CD4-positive, alpha-beta T cell treated with Interleukin-10 for 1 hour (primary cell): ENCODE results near the gene LIPC.

Source experiments
- DNase-seq: peaks from one replicate; pipeline ENCODE4 v3.0.0-alpha.2; 2020

The LIPC gene

DNA sequence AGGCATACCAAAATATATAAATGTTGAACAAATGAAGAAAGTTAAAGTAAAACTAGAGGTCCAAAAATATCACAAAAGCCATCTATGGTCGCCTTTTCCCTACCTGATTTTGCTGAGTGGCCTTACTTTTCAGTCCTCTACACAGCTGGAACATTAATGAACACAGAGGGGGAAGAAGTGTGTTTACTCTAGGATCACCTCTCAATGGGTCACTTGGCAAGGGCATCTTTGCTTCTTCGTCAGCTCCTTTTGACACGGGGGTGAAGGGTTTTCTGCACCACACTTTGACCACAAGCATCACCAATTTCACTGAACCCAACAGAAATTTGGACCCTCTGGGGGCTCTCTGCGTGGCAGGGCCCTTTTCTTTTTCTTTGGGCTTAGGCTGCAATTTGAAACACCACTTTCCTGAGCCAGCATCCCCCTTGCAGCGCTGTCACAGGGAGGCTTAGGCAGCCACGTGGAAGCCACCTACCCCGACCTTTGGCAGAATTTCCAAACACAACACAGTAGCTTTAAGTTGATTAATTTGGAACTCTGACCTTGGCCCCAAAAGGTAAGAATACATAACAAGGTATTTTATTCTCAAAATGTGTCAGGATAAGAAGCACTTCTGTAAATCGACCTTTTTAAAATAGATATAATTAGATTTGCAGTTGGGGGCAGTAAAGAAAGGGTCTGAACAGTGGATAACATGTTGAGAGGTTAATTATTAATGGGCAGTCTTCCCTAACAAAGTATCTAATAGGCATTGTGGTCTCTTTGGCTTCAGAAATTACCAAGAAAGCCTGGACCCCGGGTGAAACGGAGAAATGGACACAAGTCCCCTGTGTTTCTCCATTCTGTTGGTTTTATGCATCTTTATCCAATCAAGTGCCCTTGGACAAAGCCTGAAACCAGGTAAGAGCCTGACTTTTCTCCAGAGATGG is at the start of gene LIPC:
LIPC (plus strand) TSS at position 771 of the 929 bp plus-strand sequence; CDS start at position 813, 42 bp downstream.
- DNase-seq, result no peak

GRCh38 chr15:58383876-58384275 is 47.9 kb upstream of the LIPC start:
- DNase-seq, result no peak

GRCh38 chr15:58384667-58385066 is 47.1 kb upstream of the LIPC start:
- no peak for DNase-seq

DNA sequence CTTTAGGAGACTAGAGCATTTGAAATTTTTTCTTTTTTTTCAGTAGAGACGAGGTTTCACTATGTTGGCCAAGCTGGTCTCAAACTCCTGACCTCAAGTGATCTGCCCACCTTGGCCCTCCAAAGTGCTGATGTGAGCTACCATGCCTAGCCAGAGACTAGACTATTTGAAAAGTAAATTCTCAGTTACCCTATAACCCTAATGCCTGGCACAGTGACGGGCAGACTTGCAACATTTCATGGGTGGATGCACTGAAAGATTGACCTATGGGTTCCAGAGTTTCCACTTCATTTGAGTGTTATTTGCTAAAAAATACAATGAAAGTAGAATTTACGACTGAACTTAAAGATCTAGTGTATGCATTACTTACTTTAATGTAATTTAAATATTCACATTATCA is 45.7 kb upstream of the LIPC start:
- no peak for DNase-seq

DNA sequence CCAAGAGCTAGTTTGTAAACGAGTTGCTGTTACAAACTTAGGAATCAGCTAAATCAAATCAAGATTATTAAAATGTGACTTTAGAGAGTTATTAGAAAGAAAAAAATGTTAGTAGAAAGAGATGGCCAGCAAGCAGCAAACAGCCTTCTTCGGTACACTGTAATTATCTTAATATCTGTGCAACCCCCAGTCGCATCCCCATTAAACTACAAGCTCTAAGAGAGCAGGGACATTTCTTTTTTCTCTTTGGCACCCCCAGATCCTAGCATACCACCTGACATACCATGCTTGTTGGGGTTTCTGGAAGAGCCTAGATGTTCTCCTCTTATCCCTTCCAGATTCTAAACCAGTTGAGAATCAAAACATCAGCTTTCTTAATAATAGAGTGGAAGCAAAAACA is 45.1 kb upstream of the LIPC start:
- DNase-seq, result no peak

DNA sequence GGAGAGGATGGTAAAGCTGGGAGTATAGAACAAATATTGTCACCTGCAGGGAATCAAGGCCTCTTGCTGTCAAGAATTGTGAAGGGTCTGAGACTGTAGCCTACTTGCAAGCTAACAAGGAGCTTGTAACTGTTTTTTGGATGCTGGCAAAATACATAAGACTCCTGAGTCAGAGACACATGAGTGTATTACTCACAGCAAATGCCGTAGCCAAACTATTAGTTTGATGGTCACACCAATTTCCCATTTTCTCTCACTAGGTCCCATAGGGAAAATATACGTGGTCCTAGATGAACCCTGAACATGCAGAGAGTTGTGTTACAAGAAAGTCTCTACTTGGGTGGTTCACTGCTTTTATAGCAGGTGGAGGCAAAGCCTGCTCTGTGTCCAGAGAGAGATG is 44.7 kb upstream of the LIPC start:
- DNase-seq, result no peak

GRCh38 chr15:58388211-58388610 is 43.6 kb upstream of the LIPC start:
- DNase-seq, result no peak

GRCh38 chr15:58390118-58390517 is 41.7 kb upstream of the LIPC start:
- DNase-seq, result no peak

DNA sequence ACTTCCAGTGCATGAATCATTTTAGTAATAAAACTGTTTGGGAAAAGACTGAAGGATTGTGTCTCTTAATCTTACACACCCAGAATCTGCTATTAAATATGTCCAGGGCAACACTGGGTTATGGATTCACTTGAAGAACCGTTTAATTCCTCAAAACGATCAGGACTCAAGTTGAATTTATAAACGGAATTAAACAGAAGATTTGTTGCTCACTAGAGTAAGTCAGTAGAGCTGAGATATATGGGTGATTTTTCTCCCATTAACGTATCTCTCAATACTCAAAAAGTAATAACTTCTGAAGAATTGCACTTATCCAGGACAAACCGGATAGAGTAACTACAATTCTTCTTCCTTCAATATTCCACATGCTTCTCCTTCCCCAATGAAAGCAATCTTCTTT is 41.1 kb upstream of the LIPC start:
- no peak for DNase-seq

DNA sequence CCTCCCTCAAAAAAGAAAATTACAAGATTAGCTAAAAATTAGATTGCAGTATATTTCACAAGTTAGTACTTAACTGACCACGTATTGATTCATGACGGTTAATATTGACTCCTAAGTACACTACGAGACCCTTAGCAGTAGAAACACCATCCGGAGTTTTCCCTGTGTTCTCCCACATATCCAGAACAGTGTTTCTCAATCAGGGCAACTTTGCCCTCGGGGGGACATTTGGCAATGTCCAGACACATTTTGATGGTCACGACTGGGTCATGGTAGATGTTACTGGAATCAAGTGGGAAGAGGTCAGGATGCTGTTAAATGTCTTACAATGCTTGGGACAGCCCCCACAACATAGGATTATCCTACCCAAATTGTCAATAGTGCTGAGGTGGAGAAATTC is 40.7 kb upstream of the LIPC start:
- no peak for DNase-seq

DNA sequence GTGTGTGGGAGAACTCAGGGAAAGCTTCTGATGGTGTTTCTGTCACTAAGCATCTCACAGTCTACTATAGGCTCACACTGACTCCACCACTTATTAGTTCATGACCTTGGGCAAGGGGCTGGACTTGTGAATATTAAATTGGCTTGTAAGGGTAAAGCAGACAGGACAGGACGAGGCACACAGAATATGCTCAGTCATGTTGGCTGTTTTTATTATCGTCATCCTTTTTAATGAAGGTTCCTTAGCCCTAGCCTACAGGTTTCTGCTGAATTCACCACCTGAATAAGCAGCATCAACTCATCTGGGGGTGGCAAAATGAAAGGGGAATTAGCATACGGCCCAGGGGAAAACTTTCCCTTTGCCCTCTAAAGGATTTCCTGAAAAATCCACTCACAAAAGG is 39.6 kb upstream of the LIPC start:
- no peak for DNase-seq

DNA sequence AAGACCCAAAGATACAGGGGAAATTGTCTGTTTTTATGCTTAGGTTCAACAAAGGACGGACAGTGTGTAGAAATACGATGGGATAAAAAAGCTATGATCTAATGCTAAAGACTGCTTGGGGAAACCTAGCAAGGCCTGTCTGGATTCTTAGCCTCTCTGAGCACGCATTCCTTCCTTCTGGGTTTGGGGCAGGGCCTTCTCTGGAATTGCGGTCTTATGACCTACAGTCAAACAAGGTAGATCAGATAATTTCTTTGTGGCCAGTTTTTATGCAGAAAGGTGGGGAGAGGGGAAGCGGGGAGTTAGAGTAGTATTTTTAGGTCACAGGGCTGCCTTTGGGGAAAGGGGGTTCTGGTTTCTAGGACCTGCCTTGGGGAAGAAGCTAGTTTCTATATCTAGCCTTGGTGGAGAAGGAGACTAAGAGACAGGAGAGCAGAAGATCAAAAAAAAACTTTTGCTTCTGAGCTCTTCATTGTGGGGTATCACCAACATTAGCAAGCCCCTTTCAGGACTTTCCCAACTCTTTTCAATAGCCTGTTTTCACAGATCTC is 39.1 kb upstream of the LIPC start:
- DNase-seq, result no peak

GRCh38 chr15:58393241-58393662 is 38.5 kb upstream of the LIPC start:
- no peak for DNase-seq

DNA sequence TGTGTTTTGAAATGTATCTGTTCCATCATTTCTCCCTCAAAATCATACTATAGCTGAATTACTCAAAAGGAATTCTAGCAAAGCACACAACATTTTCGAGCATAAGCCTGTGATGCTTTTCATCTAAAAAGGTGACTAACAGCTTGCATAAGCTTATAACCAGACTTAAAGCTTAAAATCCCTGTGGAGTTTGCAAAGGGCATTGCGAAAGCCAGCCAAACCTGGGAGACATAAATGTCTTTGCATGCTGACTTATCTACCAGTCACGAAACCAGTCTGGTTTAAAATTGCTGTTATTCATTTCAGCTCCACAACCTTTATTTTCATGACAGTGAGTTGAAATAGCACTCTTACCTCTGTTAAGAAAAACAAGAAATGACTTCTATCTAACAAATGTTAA is 35.6 kb upstream of the LIPC start:
- DNase-seq, result no peak

DNA sequence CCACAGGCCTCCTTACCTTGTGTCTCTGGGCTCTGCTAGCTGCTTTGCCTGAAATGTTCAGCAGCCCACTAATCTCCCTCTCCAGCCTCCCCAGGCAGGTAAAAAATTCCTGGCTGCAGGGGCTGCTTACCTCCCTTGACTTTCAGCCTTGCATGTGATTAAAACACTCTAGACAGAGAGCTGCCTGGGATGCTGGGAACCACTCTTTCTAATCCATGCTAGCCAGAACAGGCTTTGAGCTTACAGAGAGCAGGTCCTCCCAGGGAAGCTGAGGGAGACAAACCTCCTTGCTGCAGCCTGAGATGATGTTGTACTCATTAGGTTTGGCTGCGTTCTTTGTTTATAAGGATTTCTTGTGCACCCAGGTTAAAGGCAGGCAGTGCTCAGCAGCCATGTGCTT is 33.7 kb upstream of the LIPC start:
- no peak for DNase-seq

DNA sequence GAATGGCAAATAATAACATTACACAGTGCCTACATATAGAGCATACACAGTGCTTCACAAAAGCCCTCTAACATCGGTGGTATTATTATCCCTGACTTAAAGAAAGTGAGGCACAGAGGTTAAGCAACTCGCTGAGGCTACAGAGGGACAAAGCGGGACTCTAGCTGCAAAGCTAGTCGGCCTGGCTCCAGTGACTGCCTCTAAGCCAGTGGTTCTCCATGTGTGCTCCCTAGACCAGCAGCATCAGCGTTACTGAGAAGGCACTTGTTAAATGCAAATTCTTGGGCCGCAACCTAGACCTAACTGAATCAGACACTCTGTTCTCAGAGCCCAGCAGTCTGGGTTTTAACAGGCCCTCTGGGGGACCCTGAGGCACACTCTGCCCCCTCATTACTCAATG is 33.1 kb upstream of the LIPC start:
- DNase-seq, result no peak

DNA sequence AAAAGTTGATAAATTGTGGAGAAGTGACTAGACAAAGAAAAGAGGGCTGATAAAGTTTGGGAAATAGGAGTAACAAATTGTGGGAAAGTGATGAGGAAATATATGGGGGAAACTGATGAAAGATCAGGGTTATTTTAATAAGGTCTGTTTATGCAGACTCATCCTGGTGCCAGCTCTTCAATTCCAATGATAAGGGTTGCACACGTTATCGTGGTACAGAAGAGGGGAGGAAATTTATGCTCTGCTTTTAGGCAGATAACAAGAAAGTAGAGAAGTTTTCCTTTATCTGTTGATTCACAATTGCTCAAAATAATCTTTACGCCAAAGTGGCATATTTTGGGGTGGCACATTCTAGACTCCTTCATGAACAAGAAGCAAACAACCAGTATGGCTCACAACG is 32.1 kb upstream of the LIPC start:
- DNase-seq, result no peak

GRCh38 chr15:58401276-58401675 is 30.5 kb upstream of the LIPC start:
- DNase-seq, result no peak

DNA sequence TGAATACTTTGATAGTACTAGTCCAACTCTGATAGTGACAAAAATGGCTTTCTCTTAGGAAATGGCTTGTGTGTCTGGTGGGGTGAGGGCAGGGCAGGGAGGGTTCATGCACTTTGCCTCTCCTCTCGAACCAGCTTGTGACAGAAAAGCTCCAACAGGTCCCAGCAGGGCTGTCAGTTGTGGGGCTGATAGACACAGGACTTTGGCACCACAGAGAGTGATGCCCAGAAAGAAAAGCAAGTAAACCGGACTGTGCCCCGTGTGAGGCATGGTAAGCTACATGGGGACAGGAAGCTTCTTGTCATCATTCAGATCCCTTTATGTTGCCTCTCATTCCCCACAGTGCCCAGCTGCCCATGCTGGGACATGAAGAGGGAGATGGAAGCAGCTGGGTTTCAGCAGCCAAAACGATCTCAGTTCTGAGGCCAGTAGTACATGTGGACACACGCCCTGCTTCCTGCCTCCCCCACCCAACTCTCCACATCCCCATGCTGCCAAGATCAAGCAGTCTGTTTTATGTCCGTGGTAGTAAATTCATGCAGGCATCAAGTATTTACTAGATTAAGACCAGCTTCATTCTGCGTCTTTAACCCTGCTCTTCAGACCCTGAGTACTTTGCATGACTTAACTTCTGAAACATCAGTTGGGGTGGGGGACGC is 29.7 kb upstream of the LIPC start:
- no peak for DNase-seq

DNA sequence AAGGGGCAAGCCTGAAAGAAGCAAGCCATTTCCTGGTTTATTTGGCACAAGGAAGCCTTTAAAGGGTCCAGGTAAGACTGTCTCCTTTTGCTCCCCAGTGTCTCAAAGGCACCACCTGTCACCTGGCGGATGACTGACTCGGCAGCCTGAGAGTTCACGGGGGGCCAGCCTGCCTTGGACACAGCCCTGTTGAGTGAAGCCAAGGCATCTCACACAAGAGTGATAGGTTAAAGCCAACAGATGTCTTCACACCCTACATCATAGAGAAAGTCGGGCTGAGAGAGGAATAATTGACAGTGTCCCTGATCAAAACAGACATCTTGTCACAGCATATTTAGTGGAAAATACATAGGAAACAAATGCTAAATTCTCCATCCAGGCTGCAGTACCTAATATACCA is 28.2 kb upstream of the LIPC start:
- DNase-seq, result no peak

- no peak for DNase-seq
These were observed 27.8 kb upstream of the LIPC start for GRCh38 chr15:58404020-58404419.

- DNase-seq, result no peak
These were observed 27.1 kb upstream of the LIPC start for GRCh38 chr15:58404722-58405121.

- DNase-seq, result no peak
These were observed 25.9 kb upstream of the LIPC start for GRCh38 chr15:58405865-58406264.

DNA sequence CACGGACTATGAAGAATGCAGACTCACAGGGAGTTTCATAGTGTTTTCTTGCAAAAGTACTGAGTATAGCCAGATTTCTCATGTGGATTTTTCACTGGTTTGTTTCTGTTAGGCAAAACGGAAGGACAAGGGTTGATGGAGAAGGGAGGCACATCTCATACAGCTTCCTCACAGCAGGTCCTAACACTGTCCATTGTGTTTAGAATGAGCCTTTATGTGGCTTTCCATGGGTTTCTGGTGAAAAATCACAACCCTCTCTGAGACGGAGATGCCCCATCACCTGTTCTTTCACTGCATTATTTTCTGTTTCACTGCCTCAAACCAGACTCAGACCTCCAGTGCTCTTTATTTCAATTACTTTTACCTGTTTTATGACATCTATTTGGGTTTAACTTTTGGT is 25.0 kb upstream of the LIPC start:
- DNase-seq, result no peak
